ENCODE data around the gene UBR3.

UBR3 gene

GRCh38 chr2:169961911-169962310 is 134.7 kb downstream of the UBR3 start:
- no peak for DNase-seq

- DNase-seq, result no peak
Observed at GRCh38 chr2:169963786-169964185, 136.5 kb downstream of the UBR3 start.

GRCh38 chr2:169964740-169965139 is 137.5 kb downstream of the UBR3 start:
- no peak for DNase-seq

GRCh38 chr2:169965495-169965894 is 138.2 kb downstream of the UBR3 start:
- no peak for DNase-seq

GRCh38 chr2:169966454-169966853 is 139.2 kb downstream of the UBR3 start:
- no peak for DNase-seq

- DNase-seq, result no peak
Observed at GRCh38 chr2:169968743-169969142, 141.5 kb downstream of the UBR3 start.

GRCh38 chr2:169975221-169975620 is 148.0 kb downstream of the UBR3 start:
- DNase-seq, result no peak

GRCh38 chr2:169976335-169976851 is 149.1 kb downstream of the UBR3 start:
- no peak for DNase-seq

GRCh38 chr2:169977530-169977929 is 150.3 kb downstream of the UBR3 start:
- DNase-seq, result no peak

GRCh38 chr2:169978402-169979017 is 151.3 kb downstream of the UBR3 start:
- no peak for DNase-seq

GRCh38 chr2:169979025-169979424 is 151.8 kb downstream of the UBR3 start:
- DNase-seq, result no peak

- no peak for DNase-seq
Observed at GRCh38 chr2:169980001-169980400, 152.7 kb downstream of the UBR3 start.

- no peak for DNase-seq
Observed at GRCh38 chr2:169980643-169981042, 153.4 kb downstream of the UBR3 start.

GRCh38 chr2:169982929-169983328 is 155.7 kb downstream of the UBR3 start:
- DNase-seq, result no peak

GRCh38 chr2:169983506-169983905 is 156.3 kb downstream of the UBR3 start:
- DNase-seq, result no peak

- no peak for DNase-seq
Observed at GRCh38 chr2:169984145-169984544, 156.9 kb downstream of the UBR3 start.

- DNase-seq, result no peak
Observed at GRCh38 chr2:169994752-169995151, 167.5 kb downstream of the UBR3 start.

GRCh38 chr2:169997140-169997887 is 170.1 kb downstream of the UBR3 start:
- no peak for DNase-seq

- no peak for DNase-seq
Observed at GRCh38 chr2:169999054-169999453, 171.8 kb downstream of the UBR3 start.

GRCh38 chr2:170002096-170002495 is 174.8 kb downstream of the UBR3 start:
- no peak for DNase-seq

GRCh38 chr2:170005702-170006101 is 178.4 kb downstream of the UBR3 start:
- DNase-seq, result no peak

GRCh38 chr2:170006587-170007325 is 179.5 kb downstream of the UBR3 start:
- no peak for DNase-seq

- DNase-seq, result no peak
Observed at GRCh38 chr2:170009209-170009608, 182.0 kb downstream of the UBR3 start.

GRCh38 chr2:170012773-170013172 is 185.5 kb downstream of the UBR3 start:
- DNase-seq, result no peak
